ENCODE results near the gene PRKACA. TPM values are rescaled to one million over a fixed set of nuclear protein-coding genes. Genes with fewer than 3 reads are reported as not detected.

Gene PRKACA
- polyA plus RNA-seq, 5 donors = 70.2 to 122 (median 80.9) TPM

GRCh38 chr19:14096272-14096992 lies 21.1 kb downstream of the PRKACA start:
- no peak for DNase-seq

GRCh38 chr19:14094854-14095253 lies 22.7 kb downstream of the PRKACA start:
- no peak for DNase-seq

GRCh38 chr19:14093117-14093823 lies 24.3 kb downstream of the PRKACA start:
- no peak for DNase-seq

GRCh38 chr19:14091813-14092462 lies 25.6 kb downstream of the PRKACA start:
- no peak for DNase-seq

- DNase-seq = peak; percentile 70 to 79
Measured at GRCh38 chr19:14091081-14091812, 26.3 kb downstream of the PRKACA start.

GRCh38 chr19:14090509-14091080 lies 27.0 kb downstream of the PRKACA start, which contains the start of gene SAMD1:
SAMD1 (minus strand) TSS chr19:14090751.
- DNase-seq = peak; percentile 89 to 94

GRCh38 chr19:14089662-14090508 lies 27.7 kb downstream of the PRKACA start:
- no peak for DNase-seq

GRCh38 chr19:14089412-14089661 lies 28.2 kb downstream of the PRKACA start:
- no peak for DNase-seq

- no peak for DNase-seq
Measured at GRCh38 chr19:14088634-14089411, 28.7 kb downstream of the PRKACA start.

- no peak for DNase-seq
Measured at GRCh38 chr19:14086098-14086497, 31.5 kb downstream of the PRKACA start.

GRCh38 chr19:14085309-14085995 lies 32.1 kb downstream of the PRKACA start, which contains the start of gene C19orf67:
C19orf67 (minus strand) TSS chr19:14085783; CDS start chr19:14085627, 156 bp downstream.
- DNase-seq = no peak

GRCh38 chr19:14082675-14082960 lies 34.9 kb downstream of the PRKACA start:
- DNase-seq = no peak

- no peak for DNase-seq
Measured at GRCh38 chr19:14081797-14082674, 35.5 kb downstream of the PRKACA start.

- peak; percentile 99 for DNase-seq
Measured at GRCh38 chr19:14080887-14081796, 36.4 kb downstream of the PRKACA start.

- DNase-seq = no peak
Measured at GRCh38 chr19:14078411-14078810, 39.2 kb downstream of the PRKACA start.

GRCh38 chr19:14073925-14074838 lies 43.4 kb downstream of the PRKACA start:
- no peak for DNase-seq
